Measurements from ENCODE around the gene ROBO1. TPM values are rescaled to one million over a fixed set of nuclear protein-coding genes. Genes with fewer than 3 reads are reported as not detected.

Gene ROBO1
- total RNA-seq, 1 donor from 2014 or later = 0.64 TPM

GRCh38 chr3:79085171-79085570, 682.6 kb downstream of the ROBO1 start:
- no peak for DNase-seq (ENCODE audit: low read depth in 2 of 2)

- DNase-seq (ENCODE audit: low read depth in 2 of 2) = no peak
Observed at GRCh38 chr3:79081335-79081734, 686.5 kb downstream of the ROBO1 start.

- DNase-seq (ENCODE audit: low read depth in 2 of 2) = no peak
Observed at GRCh38 chr3:79074558-79074957, 693.2 kb downstream of the ROBO1 start.

- DNase-seq (ENCODE audit: low read depth in 2 of 2) = no peak
Observed at GRCh38 chr3:79067734-79068133, 700.1 kb downstream of the ROBO1 start.

GRCh38 chr3:79066481-79066880, 701.3 kb downstream of the ROBO1 start:
- no peak for DNase-seq (ENCODE audit: low read depth in 2 of 2)

GRCh38 chr3:79063624-79064023, 704.2 kb downstream of the ROBO1 start:
- no peak for DNase-seq (ENCODE audit: low read depth in 2 of 2)

- no peak for DNase-seq (ENCODE audit: low read depth in 2 of 2)
Observed at GRCh38 chr3:79057756-79058155, 710.0 kb downstream of the ROBO1 start.

GRCh38 chr3:79056498-79056897, 711.3 kb downstream of the ROBO1 start:
- no peak for DNase-seq (ENCODE audit: low read depth in 2 of 2)

GRCh38 chr3:79052054-79052681, 715.6 kb downstream of the ROBO1 start:
- no peak for DNase-seq (ENCODE audit: low read depth in 2 of 2)

GRCh38 chr3:79047581-79047980, 720.2 kb downstream of the ROBO1 start:
- no peak for DNase-seq (ENCODE audit: low read depth in 2 of 2)

GRCh38 chr3:79041621-79042020, 726.2 kb downstream of the ROBO1 start:
- DNase-seq (ENCODE audit: low read depth in 2 of 2) = no peak

GRCh38 chr3:79040701-79041100, 727.1 kb downstream of the ROBO1 start:
- DNase-seq (ENCODE audit: low read depth in 2 of 2) = no peak

- no peak for DNase-seq (ENCODE audit: low read depth in 2 of 2)
Observed at GRCh38 chr3:79040091-79040490, 727.7 kb downstream of the ROBO1 start.

- DNase-seq (ENCODE audit: low read depth in 2 of 2) = no peak
Observed at GRCh38 chr3:79039192-79039591, 728.6 kb downstream of the ROBO1 start.

GRCh38 chr3:79038636-79039035, 729.2 kb downstream of the ROBO1 start:
- no peak for DNase-seq (ENCODE audit: low read depth in 2 of 2)

GRCh38 chr3:79038057-79038456, 729.7 kb downstream of the ROBO1 start:
- no peak for DNase-seq (ENCODE audit: low read depth in 2 of 2)

GRCh38 chr3:79032686-79033318, 735.0 kb downstream of the ROBO1 start:
- DNase-seq (ENCODE audit: low read depth in 2 of 2) = no peak

- no peak for DNase-seq (ENCODE audit: low read depth in 2 of 2)
Observed at GRCh38 chr3:79030157-79030556, 737.6 kb downstream of the ROBO1 start.

- no peak for DNase-seq (ENCODE audit: low read depth in 2 of 2)
Observed at GRCh38 chr3:79028916-79029315, 738.9 kb downstream of the ROBO1 start.

GRCh38 chr3:79027593-79027992, 740.2 kb downstream of the ROBO1 start:
- no peak for DNase-seq (ENCODE audit: low read depth in 2 of 2)

GRCh38 chr3:79019924-79020173, 747.9 kb downstream of the ROBO1 start:
- no peak for DNase-seq (ENCODE audit: low read depth in 2 of 2)

GRCh38 chr3:79019137-79019923, 748.5 kb downstream of the ROBO1 start:
- DNase-seq (ENCODE audit: low read depth in 2 of 2) = no peak

GRCh38 chr3:79018671-79019136, 749.1 kb downstream of the ROBO1 start:
- no peak for DNase-seq (ENCODE audit: low read depth in 2 of 2)

Data from dermis microvascular lymphatic vessel endothelial cell (primary cell).